Ureter (tissue), 1 donor: ENCODE data around the gene PZP. TPM values are rescaled to one million over a fixed set of nuclear protein-coding genes. Genes with fewer than 3 reads are reported as not detected.
"Not testable (repeated sequence)": the region's sequence is repeated elsewhere in the genome, so short reads cannot be mapped to it uniquely, and the experiment has no call there.

Source experiments
- DNase-seq: peaks from one replicate; pipeline ENCODE4 v3.0.0-alpha.2; 2020; ENCODE audit warnings: low spot score
- total RNA-seq: library from RNA; stranded (reverse); gene quantifications from one replicate; pipeline ENCODE4 v1.2.4, GENCODE V29; 2023
- donor health status: DM: yes; HTN: yes; CAD: no.

PZP gene
- total RNA-seq, result 0.34 TPM

GRCh38 chr12:9208229-9208628 is at the start of gene PZP:
Gene PZP, minus strand, starts transcription at chr12:9208395. Its CDS starts 54 bp downstream, at chr12:9208341.
- no peak for DNase-seq

DNA sequence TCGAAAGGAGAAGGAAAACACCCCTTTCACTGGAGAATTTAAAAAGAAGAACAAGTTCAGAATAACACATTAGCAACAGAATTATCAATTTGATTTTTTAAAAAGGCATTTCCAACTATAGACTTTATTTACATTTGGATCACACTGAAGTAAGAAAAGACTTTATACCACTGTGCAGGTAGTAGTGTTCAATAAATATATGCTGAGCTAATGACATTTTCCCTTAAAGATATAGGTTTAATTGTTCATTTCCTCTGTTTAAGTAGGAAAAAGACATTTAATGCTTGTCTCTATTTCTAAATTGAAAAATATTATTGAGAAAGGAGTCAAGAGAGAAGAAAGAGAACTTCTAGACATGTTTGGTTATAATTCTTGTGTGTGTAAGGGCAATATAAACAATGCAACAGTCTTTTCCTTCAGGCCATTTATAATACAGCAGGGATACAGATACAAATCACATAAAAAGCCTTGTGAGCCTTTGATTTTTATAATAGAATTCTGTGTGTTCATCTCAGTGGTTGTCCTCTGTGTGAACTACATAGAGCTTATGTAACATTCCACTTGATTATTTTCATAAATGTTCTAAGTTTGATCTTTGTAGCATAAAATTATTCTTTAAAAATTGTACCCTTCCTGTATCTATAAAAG is 48.7 kb upstream of the PZP start:
- no peak for DNase-seq

- no peak for DNase-seq
These were observed 48.1 kb upstream of the PZP start for GRCh38 chr12:9256341-9256740.

GRCh38 chr12:9255837-9256236 is 47.6 kb upstream of the PZP start:
- DNase-seq, result no peak

DNA sequence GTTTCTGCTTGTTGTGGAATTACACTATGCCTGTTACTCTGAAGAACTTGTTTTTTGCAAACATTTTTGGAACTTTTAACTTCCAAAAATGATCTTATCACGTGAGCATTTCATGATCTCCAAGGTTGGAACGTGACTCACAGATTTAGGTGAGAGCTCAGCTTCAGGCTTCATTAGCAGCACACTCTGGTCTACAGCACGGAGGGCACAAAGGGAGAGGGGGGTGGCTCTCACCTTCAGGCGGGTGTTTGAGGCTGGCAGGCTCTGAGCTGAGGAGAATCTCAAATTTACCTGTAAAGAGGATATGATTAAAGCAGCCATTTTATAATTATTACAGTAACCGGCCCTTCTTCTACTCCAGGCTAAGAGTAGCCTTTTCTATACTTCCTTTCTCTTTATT is 45.3 kb upstream of the PZP start:
- DNase-seq, result no peak

DNA sequence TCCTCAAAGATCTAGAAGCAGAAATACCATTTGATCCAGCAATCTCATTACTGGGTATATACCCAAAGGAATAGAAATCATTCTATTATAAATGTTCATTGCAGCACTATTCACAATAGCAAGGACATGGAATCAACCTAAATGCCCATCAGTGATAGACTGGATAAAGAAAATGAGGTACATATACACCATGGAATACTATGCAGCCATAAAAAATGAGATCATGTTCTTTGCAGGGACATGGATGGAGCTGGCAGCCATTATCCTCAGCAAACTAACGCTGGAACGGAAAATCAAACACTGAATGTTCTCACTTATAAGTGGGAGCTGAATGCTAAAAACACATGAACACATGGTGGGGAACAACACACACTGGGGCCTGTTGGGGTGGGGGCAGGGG is 44.6 kb upstream of the PZP start:
- not testable (repeated sequence) for DNase-seq

DNA sequence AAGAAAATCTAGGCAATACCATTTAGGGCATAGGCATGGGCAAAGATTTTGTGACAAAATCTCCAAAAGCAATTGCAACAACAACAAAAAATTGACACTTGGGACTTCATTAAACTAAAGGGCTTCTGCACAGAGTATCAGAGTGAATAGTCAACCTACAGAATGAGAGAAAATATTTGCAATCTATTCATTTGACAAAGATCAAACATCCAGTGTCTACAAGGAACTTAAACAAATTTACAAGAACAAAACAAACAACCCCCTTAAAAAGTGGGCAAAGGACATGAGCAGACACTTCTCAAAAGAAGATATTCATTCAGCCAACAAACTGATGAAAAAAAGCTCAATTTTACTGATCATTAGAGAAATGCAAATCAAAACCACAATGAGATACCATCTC is 44.1 kb upstream of the PZP start:
- no peak for DNase-seq

DNA sequence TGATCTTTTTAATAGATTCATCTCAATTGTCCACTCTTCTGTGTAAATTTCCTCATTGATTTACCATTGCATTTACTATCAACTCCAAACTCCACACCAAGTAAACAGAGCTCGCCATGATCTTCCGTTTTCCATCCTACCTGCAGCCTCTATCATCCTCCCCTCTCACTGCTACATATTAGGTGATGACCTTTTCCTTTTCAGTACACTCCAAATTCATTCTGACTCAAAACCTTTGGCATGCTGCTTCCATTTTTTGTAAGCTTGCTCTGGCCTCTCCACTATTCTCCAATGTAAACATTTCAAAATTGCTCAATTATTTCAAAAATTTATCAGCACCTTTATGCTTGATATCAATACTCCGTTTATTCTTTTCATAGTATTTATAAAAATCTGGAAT is 40.2 kb upstream of the PZP start:
- DNase-seq, result no peak

GRCh38 chr12:9244894-9245293 is 36.7 kb upstream of the PZP start:
- DNase-seq, result no peak

- no peak for DNase-seq
These were observed 35.9 kb upstream of the PZP start for GRCh38 chr12:9243999-9244649.

DNA sequence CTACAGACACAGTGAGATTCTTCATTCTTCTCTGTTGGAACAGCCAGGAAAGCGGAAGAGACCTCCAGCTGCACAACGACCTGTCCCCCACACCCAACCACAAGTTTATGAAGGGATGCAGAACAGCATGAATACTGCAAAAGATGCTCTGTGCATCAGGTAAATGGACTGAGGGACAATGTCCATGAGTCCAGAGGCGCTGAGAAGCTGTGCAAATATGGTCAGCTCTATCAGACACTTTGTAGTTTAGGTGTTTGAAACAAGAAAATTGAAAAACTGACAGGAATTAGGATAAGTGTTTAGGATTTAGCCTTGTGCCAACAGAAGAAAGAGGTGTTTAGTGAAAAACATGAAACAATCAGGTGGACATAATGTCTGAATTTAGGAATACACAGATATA is 33.1 kb upstream of the PZP start:
- no peak for DNase-seq

DNA sequence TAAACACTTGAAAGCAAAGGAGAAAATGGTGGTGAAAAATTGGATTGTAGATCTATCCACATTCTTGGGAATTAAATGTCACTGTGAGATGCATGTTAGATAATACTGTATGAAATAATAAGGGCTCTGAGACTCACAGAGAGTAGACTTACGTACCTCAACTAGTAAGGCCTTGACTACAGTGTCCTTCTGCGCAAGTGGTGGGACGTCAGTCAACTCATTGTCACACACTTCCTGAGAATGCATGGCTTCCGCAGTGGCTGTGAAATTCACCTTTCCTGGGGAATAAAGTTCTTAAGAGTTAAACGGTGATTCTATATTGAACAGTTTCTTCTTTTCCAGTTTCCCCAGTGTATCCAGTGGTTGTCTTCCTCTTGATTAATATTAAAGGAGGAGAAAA is 32.6 kb upstream of the PZP start:
- DNase-seq, result no peak

- DNase-seq, result not testable (repeated sequence)
These were observed 31.9 kb upstream of the PZP start for GRCh38 chr12:9240004-9240635.

DNA sequence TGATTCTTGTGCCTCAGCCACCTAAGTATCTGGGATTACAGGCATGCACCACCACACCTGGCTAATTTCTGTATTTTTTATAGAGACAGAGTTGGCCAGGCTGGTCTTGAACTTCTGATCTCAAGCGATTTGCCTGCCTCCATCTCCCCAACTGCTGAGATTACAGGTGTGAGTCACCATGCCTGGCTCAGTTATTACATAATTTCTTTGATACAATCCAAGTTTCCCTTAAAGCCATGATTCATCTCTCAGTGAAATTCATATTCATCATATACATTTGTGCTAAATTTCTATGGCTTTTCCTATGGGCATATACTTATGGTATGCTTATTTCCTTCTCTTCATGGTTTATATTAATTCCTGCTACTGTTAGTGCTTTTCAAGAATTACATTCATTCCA is 29.1 kb upstream of the PZP start:
- DNase-seq, result no peak

GRCh38 chr12:9235519-9235918 is 27.3 kb upstream of the PZP start:
- DNase-seq, result no peak

DNA sequence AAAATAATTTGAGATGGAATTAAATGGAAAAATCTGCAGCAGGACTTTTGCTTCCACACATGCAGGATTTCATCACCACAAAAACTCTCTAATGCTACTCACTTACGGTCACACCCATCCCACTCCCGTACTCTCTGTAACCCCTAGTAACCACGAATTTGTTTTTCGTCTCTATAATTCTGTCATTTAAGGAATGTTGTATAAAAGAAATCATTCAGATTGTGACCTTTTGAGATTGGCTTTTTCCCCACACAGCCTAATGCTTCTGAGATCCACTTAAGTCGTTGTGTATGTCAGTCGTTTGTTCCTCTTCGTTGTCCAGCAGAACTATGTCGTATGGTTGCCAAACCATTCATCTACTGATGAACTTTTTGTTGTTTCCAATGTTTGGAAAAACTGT is 19.8 kb upstream of the PZP start:
- DNase-seq, result no peak

GRCh38 chr12:9223830-9224229 is 15.6 kb upstream of the PZP start:
- DNase-seq, result no peak

GRCh38 chr12:9221483-9221882 is 13.3 kb upstream of the PZP start:
- no peak for DNase-seq

- not testable (repeated sequence) for DNase-seq
These were observed 12.8 kb upstream of the PZP start for GRCh38 chr12:9221011-9221410.

GRCh38 chr12:9214534-9214933 is 6.3 kb upstream of the PZP start:
- DNase-seq, result no peak

DNA sequence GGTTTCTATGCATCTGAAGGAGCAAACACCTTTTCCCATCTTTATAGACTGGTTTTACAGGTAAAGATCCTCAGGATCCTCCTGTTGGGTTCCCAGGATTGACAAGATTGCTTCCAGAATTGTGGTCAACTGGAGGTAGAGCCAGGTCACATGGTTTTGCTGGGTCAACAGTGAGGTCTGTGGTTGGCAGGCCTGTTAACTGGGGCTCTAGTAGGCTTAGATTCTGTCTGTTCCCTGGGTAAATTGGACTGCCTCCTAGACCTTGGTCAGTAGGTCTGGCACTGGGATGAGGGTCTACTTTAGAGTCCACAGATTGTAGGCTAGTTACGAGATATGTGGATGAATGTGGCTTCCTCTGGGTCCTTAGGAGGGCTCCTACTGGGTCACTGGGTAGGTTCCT is 3.5 kb upstream of the PZP start:
- DNase-seq, result no peak

- no peak for DNase-seq
These were observed 3.8 kb downstream of the PZP start for GRCh38 chr12:9204380-9204779.

GRCh38 chr12:9198012-9198411 is 10.2 kb downstream of the PZP start:
- DNase-seq, result no peak
